GM12878 (cell line): Measurements from ENCODE around the gene TMEM72. TPM values are rescaled to one million over a fixed set of nuclear protein-coding genes. Genes with fewer than 3 reads are reported as not detected.

ENCODE experiments used
- BCL11A ChIP-seq: IDR thresholded peaks from 2 replicates; pipeline ENCODE4 v1.6.1; 2011; ENCODE audit warnings: low read depth, low read length
- BCL3 ChIP-seq: IDR thresholded peaks from 2 replicates; pipeline ENCODE4 v1.6.1; 2011; ENCODE audit warnings: borderline replicate concordance, low read depth, mild to moderate bottlenecking, moderate library complexity, low read length; ENCODE audit not compliant: insufficient read depth, poor library complexity, severe bottlenecking
- BRCA1 ChIP-seq: IDR thresholded peaks from 2 replicates; pipeline ENCODE4 v1.6.1; 2011; ENCODE audit warnings: low read depth, low read length, improper control_type of control experiment
- CBX5 ChIP-seq: sonication (generic); IDR thresholded peaks from 2 replicates; pipeline ENCODE4 v1.6.1; 2016; ENCODE audit warnings: low read depth, moderate library complexity, mild to moderate bottlenecking, inconsistent platforms
- CREB1 ChIP-seq: IDR thresholded peaks from 2 replicates; pipeline ENCODE4 v1.6.1; 2012; ENCODE audit warnings: low read depth, mild to moderate bottlenecking, inconsistent platforms
- DPF2 ChIP-seq: fragments of 450-650 bp; IDR thresholded peaks from 2 replicates; pipeline ENCODE4 v1.6.1; 2017; ENCODE audit warnings: mild to moderate bottlenecking
- HDAC6 ChIP-seq: fragments of 200-600 bp; sonication (generic); IDR thresholded peaks from one replicate; pipeline ENCODE4 v1.8.0; 2017; ENCODE audit warnings: antibody characterized with exemption; ENCODE audit not compliant: unreplicated experiment
- HDGF ChIP-seq: fragments of 450-650 bp; IDR thresholded peaks from 2 replicates; pipeline ENCODE4 v1.6.1; 2016; ENCODE audit warnings: antibody characterized with exemption
- IKZF1 ChIP-seq: fragments of 450-650 bp; conservative IDR thresholded peaks from 2 replicates; pipeline ENCODE4 v1.6.1; 2017; ENCODE audit warnings: antibody characterized with exemption, mild to moderate bottlenecking
- JUNB ChIP-seq: IDR thresholded peaks from 2 replicates; pipeline ENCODE4 v1.6.1; 2016; ENCODE audit warnings: antibody characterized with exemption, mild to moderate bottlenecking
- MEF2B ChIP-seq: fragments of 450-650 bp; IDR thresholded peaks from 2 replicates; pipeline ENCODE4 v1.6.1; 2018; ENCODE audit warnings: mild to moderate bottlenecking, moderate library complexity; ENCODE audit not compliant: partially characterized antibody, poor library complexity, severe bottlenecking
- NR2C2 ChIP-seq: IDR thresholded peaks from 2 replicates; pipeline ENCODE4 v1.6.1; 2011; ENCODE audit warnings: borderline replicate concordance, low read depth; ENCODE audit not compliant: control insufficient read depth, insufficient read length
- NRF1 ChIP-seq: conservative IDR thresholded peaks from 2 replicates; pipeline ENCODE4 v1.6.1; 2011; ENCODE audit warnings: mild to moderate bottlenecking, low read depth, low read length, improper control_type of control experiment
- PBX3 ChIP-seq: IDR thresholded peaks from 2 replicates; pipeline ENCODE4 v1.6.1; 2011; ENCODE audit warnings: mild to moderate bottlenecking, low read depth, low read length, moderate library complexity; ENCODE audit not compliant: insufficient replicate concordance
- PKNOX1 ChIP-seq: fragments of 450-650 bp; IDR thresholded peaks from 2 replicates; pipeline ENCODE4 v1.6.1; 2016; ENCODE audit warnings: mild to moderate bottlenecking
- RFX5 ChIP-seq: IDR thresholded peaks from 2 replicates; pipeline ENCODE4 v1.6.1; 2011; ENCODE audit warnings: low read depth, low read length, improper control_type of control experiment
- SIN3A ChIP-seq: IDR thresholded peaks from 2 replicates; pipeline ENCODE4 v1.6.1; 2012; ENCODE audit warnings: low read depth, low read length, improper control_type of control experiment
- STAT1 ChIP-seq: fragments of 450-650 bp; conservative IDR thresholded peaks from 2 replicates; pipeline ENCODE4 v1.6.1; 2014; ENCODE audit warnings: antibody characterized with exemption, mild to moderate bottlenecking
- STAT3 ChIP-seq: IDR thresholded peaks from 2 replicates; pipeline ENCODE4 v1.6.1; 2011; ENCODE audit warnings: low read depth, low read length, improper control_type of control experiment
- TCF12 ChIP-seq: IDR thresholded peaks from 2 replicates; pipeline ENCODE4 v1.6.1; 2011; ENCODE audit warnings: low read depth, mild to moderate bottlenecking, low read length
- WRNIP1 ChIP-seq: IDR thresholded peaks from 2 replicates; pipeline ENCODE4 v1.6.1; 2011; ENCODE audit warnings: low read depth, low read length, improper control_type of control experiment, borderline replicate concordance
- polyA plus RNA-seq, 11 experiments: library from polyadenylated mRNA; depleted of rRNA in 4 of 11; unstranded in 6 of 11; stranded (reverse) in 5 of 11; fragments of >200 nt; fragmentation: Nextera tagmentation in 4 of 11; fragmentation: Illumina TruSeq in 1 of 11; extraction: Ambion mirVana in 4 of 11; extraction: Trizol in 1 of 11; gene quantifications; 1 replicate in 1 of 11; 2 replicates in 10 of 11; pipeline versions ENCODE4 v1.2.1 to v1.2.3, GENCODE V29; 2011 to 2016; ENCODE audit warnings: inconsistent platforms in 2 of 11, missing spikeins in 2 of 11, low read depth in 1 of 11
- total RNA-seq, 4 experiments: library from RNA; depleted of rRNA in 3 of 4; stranded (reverse); fragments of >200 nt in 3 of 4; fragmentation: Illumina TruSeq in 1 of 4; extraction: Trizol in 1 of 4; gene quantifications; 2 replicates each; pipeline versions ENCODE4 v1.2.1 to v1.2.3, GENCODE V29; 2013 to 2021
- TF ChIP-seq, protein P1 (sequence below): fragments of 450-650 bp; IDR thresholded peaks from 2 replicates; pipeline ENCODE4 v1.6.1; 2017; ENCODE audit warnings: low read depth, mild to moderate bottlenecking, moderate library complexity
- TF ChIP-seq, protein P2 (sequence below): fragments of 450-650 bp; IDR thresholded peaks from 2 replicates; pipeline ENCODE4 v1.6.1; 2018; ENCODE audit warnings: borderline replicate concordance, mild to moderate bottlenecking; ENCODE audit not compliant: partially characterized antibody

TMEM72 gene
- total and polyA plus RNA-seq, 10 of the 15 experiments (the other 5 are each of a cell fraction or from before 2014, with no cell fraction given) = 0.12 TPM; not detected in 9

DNA sequence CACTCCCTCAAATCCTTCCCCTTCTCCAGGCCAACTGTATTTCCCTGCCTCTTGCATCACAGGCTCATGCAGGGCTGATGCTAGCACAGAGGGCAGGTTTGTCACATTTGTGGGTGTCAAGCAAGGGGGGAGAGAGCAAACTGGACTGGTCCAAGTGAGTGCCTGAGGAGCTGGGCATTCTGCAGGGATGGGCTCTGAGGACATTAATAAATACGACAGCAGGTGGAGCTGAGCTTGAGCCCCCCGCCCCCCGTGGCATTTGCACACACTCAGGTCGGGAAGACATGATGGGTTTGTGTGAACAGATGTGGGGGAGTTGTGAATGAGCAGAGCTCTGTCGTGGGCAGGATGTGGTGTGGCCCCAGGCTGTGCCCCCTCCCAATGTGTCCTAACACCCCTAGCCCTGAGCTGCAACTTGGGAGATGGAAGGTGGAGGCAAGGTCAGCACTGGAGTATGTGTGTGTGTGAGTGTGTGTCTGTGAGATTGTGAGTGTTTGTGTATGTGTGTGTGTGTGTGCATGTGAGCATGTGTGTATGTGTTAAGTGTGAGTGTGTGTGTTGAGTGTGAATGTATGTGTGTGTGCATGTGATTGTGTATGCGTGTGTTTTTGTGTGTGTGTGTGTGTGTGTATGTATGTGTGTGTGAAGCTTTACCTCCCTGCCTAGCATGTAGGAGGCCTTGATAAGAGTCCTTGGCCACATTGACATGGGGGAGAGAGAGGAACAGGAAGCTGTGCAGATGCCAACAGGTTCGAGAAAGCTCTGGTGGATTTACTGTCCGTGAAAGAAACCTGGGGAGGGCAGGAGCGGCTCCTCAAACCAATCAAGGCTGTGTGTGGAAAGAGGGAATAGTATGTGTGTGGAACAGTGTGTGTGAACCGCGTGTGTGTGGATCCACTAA is 57.6 kb downstream of the TMEM72 start (continued):
- TF ChIP-seq, protein P1, sequence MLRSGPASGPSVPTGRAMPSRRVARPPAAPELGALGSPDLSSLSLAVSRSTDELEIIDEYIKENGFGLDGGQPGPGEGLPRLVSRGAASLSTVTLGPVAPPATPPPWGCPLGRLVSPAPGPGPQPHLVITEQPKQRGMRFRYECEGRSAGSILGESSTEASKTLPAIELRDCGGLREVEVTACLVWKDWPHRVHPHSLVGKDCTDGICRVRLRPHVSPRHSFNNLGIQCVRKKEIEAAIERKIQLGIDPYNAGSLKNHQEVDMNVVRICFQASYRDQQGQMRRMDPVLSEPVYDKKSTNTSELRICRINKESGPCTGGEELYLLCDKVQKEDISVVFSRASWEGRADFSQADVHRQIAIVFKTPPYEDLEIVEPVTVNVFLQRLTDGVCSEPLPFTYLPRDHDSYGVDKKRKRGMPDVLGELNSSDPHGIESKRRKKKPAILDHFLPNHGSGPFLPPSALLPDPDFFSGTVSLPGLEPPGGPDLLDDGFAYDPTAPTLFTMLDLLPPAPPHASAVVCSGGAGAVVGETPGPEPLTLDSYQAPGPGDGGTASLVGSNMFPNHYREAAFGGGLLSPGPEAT = no peak; the same call in 1 of the 2 replicates
- TF ChIP-seq DPF2 (peak; percentile 66; the same call in 1 of the 2 replicates), MEF2B (peak; percentile 16), HDGF (peak; percentile 99), PKNOX1 (0 out of 2 replicates have a peak, but pooled peaks have one; percentile 8), WRNIP1 (no peak), PBX3 (no peak), RFX5 (no peak), IKZF1 (peak; percentile 52; the same call in 1 of the 2 replicates), JUNB (no peak), STAT1 (no peak), CREB1 (no peak), NR2C2 (no peak), CBX5 (no peak), BCL3 (no peak), NRF1 (no peak), STAT3 (no peak), SIN3A (no peak), BCL11A (no peak), BRCA1 (no peak), TCF12 (no peak), HDAC6 (no peak)
- TF ChIP-seq, protein P2, sequence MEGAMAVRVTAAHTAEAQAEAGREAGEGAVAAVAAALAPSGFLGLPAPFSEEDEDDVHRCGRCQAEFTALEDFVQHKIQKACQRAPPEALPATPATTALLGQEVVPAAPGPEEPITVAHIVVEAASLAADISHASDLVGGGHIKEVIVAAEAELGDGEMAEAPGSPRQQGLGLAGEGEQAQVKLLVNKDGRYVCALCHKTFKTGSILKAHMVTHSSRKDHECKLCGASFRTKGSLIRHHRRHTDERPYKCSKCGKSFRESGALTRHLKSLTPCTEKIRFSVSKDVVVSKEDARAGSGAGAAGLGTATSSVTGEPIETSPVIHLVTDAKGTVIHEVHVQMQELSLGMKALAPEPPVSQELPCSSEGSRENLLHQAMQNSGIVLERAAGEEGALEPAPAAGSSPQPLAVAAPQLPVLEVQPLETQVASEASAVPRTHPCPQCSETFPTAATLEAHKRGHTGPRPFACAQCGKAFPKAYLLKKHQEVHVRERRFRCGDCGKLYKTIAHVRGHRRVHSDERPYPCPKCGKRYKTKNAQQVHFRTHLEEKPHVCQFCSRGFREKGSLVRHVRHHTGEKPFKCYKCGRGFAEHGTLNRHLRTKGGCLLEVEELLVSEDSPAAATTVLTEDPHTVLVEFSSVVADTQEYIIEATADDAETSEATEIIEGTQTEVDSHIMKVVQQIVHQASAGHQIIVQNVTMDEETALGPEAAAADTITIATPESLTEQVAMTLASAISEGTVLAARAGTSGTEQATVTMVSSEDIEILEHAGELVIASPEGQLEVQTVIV = no peak
